NCI-H1417 (cell line): ENCODE data around the gene C2CD4C.
A peak's percentile ranks its signal among the peaks of the same experiment; 100 is the strongest.
"Not testable (repeated sequence)": the region's sequence is repeated elsewhere in the genome, so short reads cannot be mapped to it uniquely, and the experiment has no call there.

Source experiments
- DNase-seq, 3 experiments: peaks; one replicate each; lab custom pipeline; 2025; lab: John Stamatoyannopoulos, UW

C2CD4C gene, protein sequence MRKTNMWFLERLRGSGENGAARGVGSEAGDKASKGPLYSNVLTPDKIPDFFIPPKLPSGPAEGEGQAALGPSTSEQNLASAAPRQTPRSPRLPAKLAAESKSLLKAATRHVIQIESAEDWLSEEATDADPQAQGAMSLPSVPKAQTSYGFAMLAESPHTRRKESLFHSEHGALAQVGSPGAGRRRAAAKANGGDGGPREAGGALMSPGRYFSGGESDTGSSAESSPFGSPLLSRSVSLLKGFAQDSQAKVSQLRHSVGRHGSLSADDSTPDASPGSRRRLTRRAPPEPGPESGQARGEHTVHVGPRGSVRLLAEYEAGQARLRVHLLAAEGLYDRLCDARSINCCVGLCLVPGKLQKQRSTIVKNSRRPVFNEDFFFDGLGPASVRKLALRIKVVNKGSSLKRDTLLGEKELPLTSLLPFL

DNA sequence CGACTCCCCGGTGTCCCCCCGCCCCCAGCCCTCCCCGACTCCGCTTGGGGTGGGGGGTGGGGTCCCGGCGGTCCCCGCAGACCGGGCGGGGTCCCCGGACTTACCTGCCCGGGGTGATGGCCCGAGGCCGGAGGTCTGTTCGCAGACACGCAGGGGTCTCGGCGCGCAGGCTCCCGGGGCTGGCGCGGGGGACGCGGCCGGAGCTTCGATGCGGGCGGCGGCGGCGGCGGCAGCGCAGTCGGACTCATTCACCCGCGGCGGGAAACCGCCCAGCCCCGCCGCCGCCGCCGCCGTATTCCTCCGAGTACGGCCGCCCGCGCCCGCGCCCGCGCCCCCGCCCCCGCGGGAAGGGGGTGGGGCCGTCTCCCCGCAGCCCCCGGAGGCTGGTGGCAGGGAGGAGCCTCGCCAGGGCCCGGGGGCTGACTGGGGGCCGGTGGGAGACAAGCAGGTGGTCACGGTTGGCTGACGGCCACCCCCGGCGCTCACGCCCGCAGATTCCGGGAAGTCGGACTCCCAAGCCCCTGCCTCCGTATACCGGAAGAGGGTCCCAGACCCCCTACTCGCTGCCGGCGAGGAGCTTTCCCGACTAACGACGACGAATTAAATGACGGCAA, at the start of gene C2CD4C:
C2CD4C (minus strand) TSS at position 246 of the 614 bp plus-strand sequence. CDS start 786 bp downstream, outside the sequence.
- DNase-seq = peak; percentile 22 to 91 (median 90)

DNA sequence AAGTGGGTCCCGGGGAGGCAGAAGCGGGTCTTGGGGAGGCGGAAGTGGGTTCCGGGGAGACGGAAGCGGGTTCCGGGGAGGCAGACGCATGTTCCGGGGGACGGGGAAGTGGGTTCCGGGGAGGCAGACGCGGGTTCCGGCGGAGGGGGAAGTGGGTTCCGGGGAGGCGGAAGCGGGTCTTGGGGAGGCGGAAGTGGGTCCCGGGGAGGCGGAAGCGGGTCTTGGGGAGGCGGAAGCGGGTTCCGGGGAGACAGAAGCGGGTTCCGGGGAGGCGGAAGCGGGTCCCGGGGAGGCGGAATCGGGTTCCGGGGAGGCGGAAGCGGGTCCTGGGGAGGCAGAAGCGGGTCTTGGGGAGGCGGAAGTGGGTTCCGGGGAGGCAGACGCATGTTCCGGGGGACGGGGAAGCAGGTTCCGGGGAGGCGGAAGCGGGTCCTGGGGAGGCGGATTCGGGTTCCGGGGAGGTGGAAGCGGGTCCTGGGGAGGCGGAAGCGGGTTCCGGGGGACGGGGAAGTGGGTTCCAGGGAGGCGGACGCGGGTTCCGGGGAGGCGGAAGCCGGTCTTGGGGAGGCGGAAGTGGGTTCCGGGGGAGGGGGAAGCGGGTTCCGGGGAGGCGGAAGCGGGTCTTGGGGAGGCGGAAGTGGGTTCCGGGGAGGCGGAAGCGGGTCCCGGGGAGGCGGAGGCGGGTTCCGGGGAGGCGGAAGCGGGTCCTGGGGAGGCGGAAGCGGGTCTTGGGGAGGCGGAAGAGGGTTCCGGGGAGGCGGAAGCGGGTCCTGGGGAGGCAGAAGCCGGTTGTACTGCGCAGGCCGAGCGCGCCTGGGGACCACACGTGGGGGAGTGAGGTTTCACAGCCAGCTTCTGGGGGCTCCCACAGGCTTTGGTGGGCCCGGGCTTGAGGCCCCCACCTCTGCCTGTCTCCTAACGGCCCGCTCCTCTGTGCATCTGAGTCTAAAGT, 49.4 kb upstream of the C2CD4C start:
- DNase-seq = no peak

DNA sequence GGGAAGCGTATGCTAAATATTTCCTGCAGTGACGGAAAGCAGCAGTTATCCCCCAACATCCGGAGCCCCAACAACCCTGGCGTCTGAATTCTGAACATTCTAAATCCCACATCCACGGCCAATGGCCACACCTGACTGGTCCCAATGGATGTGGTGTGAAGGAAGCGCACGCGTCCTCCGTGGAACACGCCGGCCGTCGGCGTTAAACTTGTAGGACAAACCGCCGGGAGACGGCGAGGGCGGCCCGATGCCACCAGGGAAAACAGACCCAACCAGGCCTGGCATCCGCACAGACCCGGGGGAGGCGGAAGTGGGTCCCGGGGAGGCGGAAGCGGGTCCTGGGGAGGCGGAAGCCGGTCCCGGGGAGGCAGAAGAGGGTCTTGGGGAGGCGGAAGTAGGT, 48.7 kb upstream of the C2CD4C start:
- no peak for DNase-seq

DNA sequence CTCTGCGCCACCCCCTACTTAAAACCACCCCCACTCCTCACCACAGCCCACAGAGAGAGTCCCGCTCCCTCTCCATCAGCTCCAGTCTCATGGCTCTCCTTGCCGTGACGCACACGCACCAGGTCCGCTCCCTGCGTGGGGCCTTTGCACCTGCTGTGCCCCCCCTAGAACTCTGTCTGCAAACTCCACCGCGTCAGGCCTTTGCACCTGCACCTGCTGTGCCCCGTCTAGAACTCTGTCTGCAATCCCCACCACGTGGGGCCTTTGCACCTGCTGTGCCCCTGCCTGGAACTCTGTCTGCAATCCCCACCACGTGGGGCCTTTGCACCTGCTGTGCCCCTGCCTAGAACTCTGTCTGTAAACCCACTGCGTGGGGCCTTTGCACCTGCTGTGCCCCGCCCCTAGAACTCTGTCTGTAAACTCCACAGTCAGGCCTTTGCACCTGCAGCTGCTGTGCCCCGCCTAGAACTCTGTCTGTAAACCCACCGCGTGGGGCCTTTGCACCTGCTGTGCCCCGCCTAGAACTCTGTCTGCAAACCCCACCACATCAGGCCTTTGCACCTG, 47.7 kb upstream of the C2CD4C start:
- DNase-seq = no peak

DNA sequence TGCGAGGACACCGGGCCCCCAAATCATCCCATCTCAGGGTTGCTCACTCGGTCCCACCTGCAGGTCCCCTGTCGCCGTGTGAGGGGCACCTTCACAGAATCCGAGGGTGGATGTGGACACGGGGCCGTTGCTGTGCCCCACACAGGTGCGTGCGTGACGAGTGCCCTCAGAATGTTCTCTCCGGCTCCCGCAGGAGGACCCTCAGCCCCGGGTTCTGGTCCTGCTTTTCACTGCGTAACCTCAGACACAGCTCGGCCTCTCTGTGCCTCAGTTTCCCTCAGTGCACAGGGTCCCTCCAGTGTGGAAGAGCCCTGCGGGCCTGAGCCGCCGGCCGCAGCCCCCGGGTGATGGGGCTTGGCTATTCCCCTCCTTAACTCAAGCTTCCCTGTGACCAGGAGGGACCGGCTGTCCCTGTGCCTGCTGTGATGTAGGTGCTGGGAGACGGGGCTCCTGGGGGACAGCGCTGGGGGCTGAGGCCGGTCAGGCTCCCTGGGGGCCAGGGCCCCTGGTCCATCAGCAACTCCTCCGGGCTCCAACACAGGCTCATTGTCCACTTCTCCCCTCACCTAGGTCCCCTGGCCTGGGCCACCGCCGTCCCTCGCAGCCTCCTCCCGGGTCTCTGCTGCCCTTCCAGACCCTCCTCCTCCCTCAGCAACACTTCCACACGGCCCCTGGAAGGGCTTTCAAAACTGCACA, 47.1 kb upstream of the C2CD4C start:
- DNase-seq = no peak

DNA sequence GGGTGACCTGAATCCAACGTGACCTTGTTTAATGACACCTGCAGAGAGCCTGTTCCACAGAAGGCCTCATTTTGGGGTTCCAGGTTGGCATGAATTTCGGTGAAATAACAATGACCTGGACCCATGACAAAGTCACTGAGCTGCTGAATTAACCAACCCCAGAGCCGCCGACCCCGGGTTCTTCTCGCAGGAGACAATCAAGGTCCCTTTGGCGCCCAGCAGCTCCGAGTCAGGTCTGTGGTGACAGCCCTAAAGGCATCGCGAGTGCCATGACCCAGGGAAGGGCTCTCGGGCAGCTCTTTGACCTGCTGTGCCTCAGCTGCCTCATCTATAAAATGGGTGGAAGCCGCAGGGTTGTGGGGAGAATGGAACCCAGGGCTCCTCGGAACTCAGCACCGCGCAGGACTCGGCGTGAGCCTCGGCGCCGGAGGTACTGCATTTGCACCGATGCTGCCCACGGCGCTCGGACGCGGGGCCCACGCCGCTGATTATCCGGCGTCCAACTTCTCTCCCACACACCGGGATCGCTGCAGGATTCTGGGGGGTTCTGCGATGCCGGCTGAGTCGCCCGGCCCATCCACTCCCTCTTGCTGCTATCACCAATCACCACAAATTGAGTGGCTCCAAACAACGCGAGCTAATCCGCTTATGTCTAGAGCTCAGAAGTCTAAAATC, 46.2 kb upstream of the C2CD4C start:
- no peak for DNase-seq

DNA sequence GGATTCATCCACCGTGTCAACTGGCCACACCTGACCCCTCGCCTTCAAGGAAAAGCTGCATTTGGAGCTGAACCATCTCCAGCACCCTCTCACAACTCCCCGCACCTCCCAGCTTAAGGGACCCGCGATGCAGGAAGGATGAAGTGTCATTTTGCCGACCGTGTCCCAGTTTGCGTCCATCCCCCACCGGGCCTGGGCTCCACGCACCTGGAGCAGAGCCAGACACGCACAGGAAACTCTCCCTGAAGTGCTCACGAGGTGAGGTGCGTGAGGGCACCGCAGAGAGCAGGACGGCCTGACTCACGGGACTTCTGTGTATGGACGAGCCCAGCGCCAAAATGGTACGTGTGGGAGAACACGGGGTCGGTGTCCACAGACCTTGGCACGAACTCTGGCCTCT, 44.7 kb upstream of the C2CD4C start:
- DNase-seq = no peak

DNA sequence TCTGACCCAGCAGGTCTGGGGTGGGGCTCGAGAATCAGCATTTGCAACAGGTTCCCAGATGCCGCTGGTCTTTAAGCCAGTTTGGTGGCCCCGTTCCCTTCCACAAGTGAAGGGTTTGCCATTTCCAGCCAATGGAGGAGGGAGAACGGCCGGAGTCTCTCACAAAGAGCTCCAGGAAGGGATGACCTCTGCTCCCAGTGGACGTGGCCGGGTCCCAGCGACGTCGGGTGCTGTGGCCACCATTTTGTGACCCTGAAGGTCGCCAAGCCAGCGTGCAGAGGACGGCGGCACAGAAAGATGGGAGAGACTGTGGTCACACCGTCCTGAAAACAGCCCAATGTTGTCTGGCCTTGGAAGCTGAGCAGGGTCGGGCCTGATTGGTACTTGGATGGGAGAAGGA, 43.9 kb upstream of the C2CD4C start:
- no peak for DNase-seq

DNA sequence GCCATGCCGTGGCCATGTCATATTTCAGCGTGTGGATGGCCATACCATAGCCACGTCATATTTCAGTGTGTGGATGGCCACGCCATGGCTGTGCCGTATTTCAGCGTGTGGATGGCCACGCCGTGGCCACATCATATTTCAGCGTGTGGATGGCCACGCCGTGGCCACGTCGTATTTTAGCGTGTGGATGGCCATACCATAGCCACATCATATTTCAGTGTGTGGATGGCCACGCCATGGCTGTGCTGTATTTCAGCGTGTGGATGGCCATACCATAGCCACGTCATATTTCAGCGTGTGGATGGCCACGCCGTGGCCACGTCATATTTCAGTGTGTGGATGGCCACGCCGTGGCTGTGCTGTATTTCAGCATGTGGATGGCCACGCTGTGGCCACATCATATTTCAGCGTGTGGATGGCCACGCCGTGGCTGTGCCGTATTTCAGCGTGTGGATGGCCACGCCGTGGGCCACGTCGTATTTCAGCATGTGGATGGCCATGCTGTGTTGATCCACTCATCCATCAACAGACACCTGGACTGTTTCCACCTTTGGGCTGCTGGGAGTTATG, 42.0 kb upstream of the C2CD4C start:
- DNase-seq = not testable (repeated sequence)

DNA sequence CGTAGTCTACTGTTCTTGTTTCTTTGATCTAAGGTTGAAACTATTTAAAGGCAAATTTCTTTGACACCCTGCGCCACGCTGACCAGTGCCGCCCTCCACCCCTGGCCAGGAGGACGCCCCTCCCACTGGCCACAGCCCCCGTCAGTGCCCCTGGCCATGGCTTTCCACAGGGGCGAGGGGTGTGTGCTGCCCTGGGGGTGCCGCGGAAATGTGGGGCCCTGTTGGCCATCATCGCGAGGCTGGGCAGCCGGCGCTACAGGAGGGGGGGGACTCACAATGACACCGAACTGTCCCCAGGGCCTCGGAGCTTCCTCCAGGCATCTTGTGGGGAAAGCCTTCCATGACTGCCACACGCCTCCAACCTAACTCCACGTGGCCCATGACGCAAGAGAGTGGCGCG, 41.0 kb upstream of the C2CD4C start:
- no peak for DNase-seq

DNA sequence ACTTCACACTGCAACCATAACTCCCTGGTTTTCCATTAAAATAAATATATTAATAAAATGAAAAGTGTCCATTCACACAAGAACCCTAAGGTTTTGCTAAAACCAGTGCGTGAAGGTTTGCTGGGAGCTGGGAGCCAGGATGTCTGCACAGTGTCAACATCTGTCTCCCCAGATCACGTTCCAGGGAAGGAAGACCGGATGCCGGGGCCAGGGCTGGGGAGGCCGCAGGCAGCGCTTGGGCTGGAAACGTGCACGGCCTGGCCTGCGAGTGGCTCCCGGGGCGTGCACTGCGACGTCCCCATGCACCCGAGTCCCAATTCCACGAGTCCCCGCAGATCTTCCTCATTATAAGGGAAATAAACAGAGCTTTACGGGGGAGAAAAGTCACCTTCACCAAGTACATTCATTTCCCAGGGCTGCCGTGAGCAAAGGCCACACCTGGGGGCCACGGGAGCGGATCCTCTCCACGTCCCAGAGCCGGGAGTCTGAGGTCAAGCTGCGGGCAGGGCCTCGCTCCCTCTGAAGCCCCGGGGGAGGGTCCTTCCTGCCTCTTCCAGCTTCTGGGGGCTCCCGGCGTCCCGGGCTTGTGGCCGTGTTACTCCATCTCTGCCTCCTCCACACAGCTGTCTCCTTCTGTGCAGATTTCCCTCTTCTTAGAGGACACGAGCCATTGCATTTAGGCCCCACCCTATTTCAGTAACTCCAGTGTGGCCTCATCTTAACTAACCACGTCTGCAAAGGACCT, 39.0 kb upstream of the C2CD4C start:
- no peak for DNase-seq

DNA sequence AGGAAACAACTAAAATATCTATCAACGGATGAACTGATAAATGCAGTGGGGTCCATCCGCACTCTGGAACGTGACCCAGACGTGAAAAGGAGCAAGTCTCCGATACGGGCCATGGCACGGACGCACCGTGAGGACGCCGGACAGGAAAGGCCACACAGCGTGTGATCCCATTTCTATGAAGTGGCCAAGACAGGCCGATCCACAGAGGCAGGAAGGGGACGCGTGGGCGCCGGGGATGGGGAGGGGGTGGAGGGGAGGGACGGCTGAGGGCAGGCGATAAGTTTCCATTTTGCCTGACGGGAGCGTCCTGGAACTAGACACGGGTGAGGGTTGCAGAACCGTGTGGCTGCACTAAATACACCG, 38.1 kb upstream of the C2CD4C start:
- DNase-seq = no peak

DNA sequence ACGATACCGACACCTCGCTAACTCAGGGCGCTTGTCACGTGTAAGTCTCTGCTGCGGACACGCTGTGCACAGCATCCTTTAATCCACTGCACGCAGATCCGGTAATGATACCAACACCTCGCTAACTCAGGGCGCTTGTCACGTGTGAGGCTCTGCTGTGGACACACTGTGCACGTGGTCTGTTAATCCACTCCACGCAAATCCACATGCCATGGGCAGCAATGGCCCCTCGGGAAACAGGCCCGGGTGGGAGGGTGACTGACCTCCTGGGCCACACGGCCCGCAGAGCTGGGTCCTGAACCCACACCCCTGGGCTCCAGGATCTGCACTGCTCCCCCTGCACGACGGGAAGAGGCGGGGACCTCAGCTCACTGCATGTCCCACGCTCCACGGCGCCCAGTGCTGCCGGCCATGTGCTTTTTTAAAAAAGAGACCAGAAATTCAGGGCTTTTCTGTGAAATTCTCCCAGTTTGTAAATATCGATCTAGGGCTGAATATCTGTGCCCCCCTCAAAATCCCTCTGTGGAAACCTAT, 35.8 kb upstream of the C2CD4C start:
- no peak for DNase-seq

DNA sequence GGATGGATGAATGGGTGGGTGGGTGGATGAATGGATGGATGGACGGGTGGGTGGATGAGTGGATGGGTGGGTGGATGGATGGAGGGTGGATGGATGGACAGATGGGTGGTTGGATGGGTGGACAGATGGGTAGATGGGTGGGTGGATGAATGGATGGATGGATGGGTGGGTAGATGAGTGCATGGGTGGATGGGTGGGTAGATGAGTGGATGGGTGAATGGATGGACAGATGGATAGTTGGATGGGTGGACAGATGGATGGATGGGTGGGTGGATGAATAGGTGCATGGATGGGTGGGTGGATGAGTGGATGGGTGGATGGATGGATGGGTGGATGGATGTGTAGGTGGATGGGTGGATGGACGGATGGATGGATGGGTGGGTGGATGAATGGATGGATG, 34.1 kb upstream of the C2CD4C start:
- no peak for DNase-seq

DNA sequence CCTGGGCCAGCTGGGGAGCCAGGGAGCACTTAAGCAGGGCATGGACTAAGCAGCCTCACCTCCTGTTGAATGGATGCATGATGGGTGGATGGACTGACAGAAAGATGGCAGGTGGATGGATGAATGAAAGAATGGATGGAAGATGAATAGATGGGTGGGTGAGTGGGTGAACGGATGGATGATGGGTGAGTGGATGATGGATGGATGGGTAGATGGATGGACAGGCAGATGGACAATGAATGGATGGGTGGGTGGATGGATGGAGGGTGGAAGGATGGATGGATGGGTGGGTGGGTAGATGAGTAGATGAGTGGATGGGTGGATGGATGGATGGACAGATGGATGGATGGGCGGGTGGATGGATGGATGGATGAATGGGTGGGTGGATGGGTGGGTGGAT, 33.1 kb upstream of the C2CD4C start:
- DNase-seq = no peak

DNA sequence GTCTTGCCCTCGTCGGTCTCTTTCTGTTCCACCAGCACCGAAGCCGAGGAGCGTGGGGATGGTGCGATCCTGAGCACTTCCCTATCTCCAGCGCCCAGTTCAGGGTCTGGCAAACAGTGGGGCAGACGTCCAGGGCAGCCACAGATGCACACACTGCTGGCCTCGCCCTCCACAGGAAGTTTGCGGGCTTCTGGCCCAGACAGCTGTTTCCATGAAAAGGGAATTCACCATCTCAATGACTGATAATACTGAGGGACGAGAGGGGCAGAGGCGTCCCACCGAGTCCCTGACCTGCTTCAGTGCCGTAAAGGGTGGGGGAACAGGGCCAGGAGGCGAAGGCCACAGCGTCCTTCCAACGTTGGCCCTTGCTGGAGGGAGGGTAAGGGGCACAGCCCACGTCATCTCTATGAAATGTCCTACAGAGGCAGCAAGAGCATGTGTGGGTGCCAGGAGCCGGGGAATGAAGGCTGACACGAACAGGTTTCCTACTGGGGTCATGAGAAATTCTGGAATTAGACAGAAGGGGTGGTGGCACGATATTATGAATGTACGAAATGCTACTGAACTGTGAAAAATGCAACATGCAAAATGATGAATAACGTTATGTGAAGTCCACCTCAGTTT, 32.4 kb upstream of the C2CD4C start:
- DNase-seq = no peak

DNA sequence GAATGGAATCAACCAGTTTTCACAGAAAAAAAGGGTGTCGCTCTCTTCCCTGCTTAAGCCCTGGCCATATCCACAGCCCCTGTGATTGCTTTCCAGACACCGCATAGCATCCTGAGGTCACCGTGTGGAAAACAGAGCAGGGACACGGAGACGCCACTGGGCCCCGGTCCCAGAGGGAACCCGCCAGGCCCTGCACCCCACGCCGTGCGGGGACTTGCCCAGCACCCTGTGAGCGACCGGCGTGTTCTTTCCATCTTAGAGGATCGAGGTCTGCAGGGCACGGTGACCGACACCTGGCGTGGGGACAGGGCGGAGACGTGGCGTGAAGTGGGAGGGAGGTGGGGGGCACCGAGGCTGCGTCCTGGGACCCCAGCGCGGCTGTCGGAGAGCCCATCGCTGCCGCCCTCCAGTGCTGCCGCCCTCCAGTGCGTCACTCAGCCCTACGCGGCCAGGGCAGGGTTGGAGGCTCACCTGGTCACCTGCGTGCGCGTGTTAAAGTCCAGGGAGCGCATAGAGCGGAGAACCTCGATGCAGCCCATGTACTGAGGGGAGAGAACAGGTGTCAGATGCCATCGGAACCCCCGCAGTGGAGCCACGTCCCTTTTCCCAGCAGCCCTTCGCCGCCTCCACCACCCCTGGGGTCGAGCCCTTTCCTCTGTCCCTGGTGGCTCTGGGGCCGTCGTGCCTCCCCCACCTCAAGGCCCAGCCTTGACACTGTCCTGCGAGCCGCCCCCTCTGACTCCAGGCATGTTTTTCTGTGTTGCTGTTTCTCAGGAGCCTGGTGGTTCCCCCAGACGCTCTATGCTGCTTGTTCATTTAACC, 31.7 kb upstream of the C2CD4C start:
- no peak for DNase-seq

DNA sequence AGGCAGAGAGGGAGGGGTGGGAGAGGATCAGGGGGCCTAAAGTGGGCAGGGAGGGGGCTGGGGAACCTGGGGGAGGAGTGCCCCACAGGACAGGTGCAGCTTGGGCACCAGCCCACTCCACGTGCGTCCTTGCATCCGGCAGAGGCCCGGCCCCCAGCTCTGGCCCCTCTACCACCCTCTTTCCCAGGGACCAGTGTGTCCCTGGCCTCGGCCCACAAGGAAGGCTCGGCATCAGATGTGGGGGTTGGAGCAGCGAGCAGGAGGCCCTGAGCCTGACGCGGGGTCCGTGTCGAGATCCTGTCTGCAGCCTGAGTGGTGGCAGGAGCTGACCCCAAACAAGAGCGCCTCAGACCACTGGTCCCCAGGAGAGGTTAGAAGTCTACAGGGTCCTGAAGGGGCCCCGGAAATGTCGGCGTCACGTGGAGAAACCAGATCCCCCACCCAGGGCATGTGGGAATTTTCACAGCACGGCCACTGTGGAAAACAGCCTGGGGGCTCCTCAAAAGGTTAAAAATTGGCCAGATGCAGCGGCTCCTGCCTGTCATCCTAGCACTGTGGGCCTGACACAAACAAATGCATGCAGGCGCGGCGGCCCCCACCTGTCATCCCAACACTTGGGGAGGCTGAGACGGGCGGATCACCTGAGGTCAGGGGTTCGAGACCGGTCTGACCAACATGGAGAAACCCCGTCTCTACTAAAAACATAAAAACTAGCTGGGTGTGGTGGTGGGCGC, 30.4 kb upstream of the C2CD4C start:
- no peak for DNase-seq
